ENCODE measurements around the gene GRM4.

The GRM4 gene

DNA sequence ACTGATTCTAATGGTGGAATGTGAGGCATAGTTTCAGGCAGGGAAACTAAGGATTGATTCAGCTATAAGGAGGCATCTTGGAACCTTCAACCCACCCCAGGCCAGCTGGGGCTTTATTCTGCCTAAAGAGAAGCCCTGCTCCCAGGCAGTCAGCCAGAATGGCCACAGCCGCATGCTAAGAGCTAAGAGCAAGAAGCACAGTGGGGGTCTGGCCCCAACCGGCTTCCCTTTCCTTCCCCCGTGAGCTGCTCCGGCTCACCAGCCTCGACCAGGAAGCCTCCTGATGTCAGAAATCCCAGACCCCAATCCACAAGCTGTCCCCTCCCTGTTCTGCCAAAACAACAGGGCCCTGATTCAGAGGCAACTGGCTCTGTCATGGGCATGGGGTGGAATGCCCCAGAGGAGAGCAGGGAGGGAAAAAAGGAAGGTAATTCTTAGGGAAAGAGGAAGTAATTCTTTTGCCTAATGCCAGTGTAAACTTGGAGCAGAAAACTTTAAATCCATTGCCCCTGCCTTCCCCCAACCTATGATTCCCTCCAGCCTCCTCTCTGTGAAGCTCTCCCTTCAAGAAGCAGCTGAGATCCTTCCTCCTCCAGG, 6.9 kb downstream of the GRM4 start:
- H3K9ac ChIP-seq (ENCODE audit: insufficient read length, low read depth) = no peak overlapping the region
- no peaks in the 10 kb centered on the region for H3K9me3 ChIP-seq (ENCODE audit: insufficient read depth, low read length)
- no peak overlapping the region for H3K4me3 ChIP-seq (ENCODE audit: insufficient read length, low read depth)
- H3K27me3 ChIP-seq (ENCODE audit: insufficient read depth, insufficient read length) = peaks cover 9% of the 10 kb centered on the region
- no peak for TF ChIP-seq ZNF274 (IDR thresholded peaks at IDR 0.05; ENCODE audit: low read depth, low read length)
- TF ChIP-seq SUZ12 (IDR thresholded peaks at IDR 0.05; ENCODE audit: extremely low read depth, insufficient read depth, insufficient read length) = no peak
- no peak for TF ChIP-seq YY1 (IDR thresholded peaks at IDR 0.05; ENCODE audit: insufficient read depth, insufficient read length)
- DNase-seq (ENCODE audit: low read depth, low spot score) = no peak
- H3K4me1 ChIP-seq (ENCODE audit: insufficient read depth, insufficient read length) = peaks cover 39% of the 10 kb centered on the region
- no peaks in the 10 kb centered on the region for H3K36me3 ChIP-seq (ENCODE audit: insufficient read depth, insufficient read length, low read length)

GRCh38 chr6:34138191-34138590, 7.7 kb downstream of the GRM4 start:
- H3K4me3 ChIP-seq (ENCODE audit: insufficient read length, low read depth) = no peak overlapping the region
- no peak for TF ChIP-seq ZNF274 (IDR thresholded peaks at IDR 0.05; ENCODE audit: low read depth, low read length)
- no peak for TF ChIP-seq YY1 (IDR thresholded peaks at IDR 0.05; ENCODE audit: insufficient read depth, insufficient read length)
- no peak for TF ChIP-seq SUZ12 (IDR thresholded peaks at IDR 0.05; ENCODE audit: extremely low read depth, insufficient read depth, insufficient read length)
- no peaks in the 10 kb centered on the region for H3K9me3 ChIP-seq (ENCODE audit: insufficient read depth, low read length)
- peaks cover 33% of the 10 kb centered on the region for H3K4me1 ChIP-seq (ENCODE audit: insufficient read depth, insufficient read length)
- peaks cover 2% of the 10 kb centered on the region for H3K27me3 ChIP-seq (ENCODE audit: insufficient read depth, insufficient read length)
- DNase-seq (ENCODE audit: low read depth, low spot score) = no peak
- no peaks in the 10 kb centered on the region for H3K36me3 ChIP-seq (ENCODE audit: insufficient read depth, insufficient read length, low read length)
- peak overlapping the region; percentile 17 for H3K9ac ChIP-seq (ENCODE audit: insufficient read length, low read depth)

GRCh38 chr6:34135541-34135940, 10.3 kb downstream of the GRM4 start:
- no peaks in the 10 kb centered on the region for H3K27me3 ChIP-seq (ENCODE audit: insufficient read depth, insufficient read length)
- no peak for TF ChIP-seq ZNF274 (IDR thresholded peaks at IDR 0.05; ENCODE audit: low read depth, low read length)
- no peak for TF ChIP-seq YY1 (IDR thresholded peaks at IDR 0.05; ENCODE audit: insufficient read depth, insufficient read length)
- no peak for TF ChIP-seq SUZ12 (IDR thresholded peaks at IDR 0.05; ENCODE audit: extremely low read depth, insufficient read depth, insufficient read length)
- H3K9me3 ChIP-seq (ENCODE audit: insufficient read depth, low read length) = no peaks in the 10 kb centered on the region
- H3K36me3 ChIP-seq (ENCODE audit: insufficient read depth, insufficient read length, low read length) = no peaks in the 10 kb centered on the region
- H3K4me3 ChIP-seq (ENCODE audit: insufficient read length, low read depth) = no peak overlapping the region
- peaks cover 37% of the 10 kb centered on the region for H3K4me1 ChIP-seq (ENCODE audit: insufficient read depth, insufficient read length)
- H3K9ac ChIP-seq (ENCODE audit: insufficient read length, low read depth) = no peak overlapping the region
- no peak for DNase-seq (ENCODE audit: low read depth, low spot score)

GRCh38 chr6:34132486-34133185, 13.3 kb downstream of the GRM4 start:
- TF ChIP-seq SUZ12 (IDR thresholded peaks at IDR 0.05; ENCODE audit: extremely low read depth, insufficient read depth, insufficient read length) = no peak
- TF ChIP-seq YY1 (IDR thresholded peaks at IDR 0.05; ENCODE audit: insufficient read depth, insufficient read length) = no peak
- TF ChIP-seq ZNF274 (IDR thresholded peaks at IDR 0.05; ENCODE audit: low read depth, low read length) = no peak
- H3K9ac ChIP-seq (ENCODE audit: insufficient read length, low read depth) = no peak overlapping the region
- no peaks in the 10 kb centered on the region for H3K36me3 ChIP-seq (ENCODE audit: insufficient read depth, insufficient read length, low read length)
- no peaks in the 10 kb centered on the region for H3K9me3 ChIP-seq (ENCODE audit: insufficient read depth, low read length)
- no peak overlapping the region for H3K4me3 ChIP-seq (ENCODE audit: insufficient read length, low read depth)
- peak; percentile 59 for DNase-seq (ENCODE audit: low read depth, low spot score)
- peaks cover 21% of the 10 kb centered on the region for H3K4me1 ChIP-seq (ENCODE audit: insufficient read depth, insufficient read length)
- no peaks in the 10 kb centered on the region for H3K27me3 ChIP-seq (ENCODE audit: insufficient read depth, insufficient read length)

DNA sequence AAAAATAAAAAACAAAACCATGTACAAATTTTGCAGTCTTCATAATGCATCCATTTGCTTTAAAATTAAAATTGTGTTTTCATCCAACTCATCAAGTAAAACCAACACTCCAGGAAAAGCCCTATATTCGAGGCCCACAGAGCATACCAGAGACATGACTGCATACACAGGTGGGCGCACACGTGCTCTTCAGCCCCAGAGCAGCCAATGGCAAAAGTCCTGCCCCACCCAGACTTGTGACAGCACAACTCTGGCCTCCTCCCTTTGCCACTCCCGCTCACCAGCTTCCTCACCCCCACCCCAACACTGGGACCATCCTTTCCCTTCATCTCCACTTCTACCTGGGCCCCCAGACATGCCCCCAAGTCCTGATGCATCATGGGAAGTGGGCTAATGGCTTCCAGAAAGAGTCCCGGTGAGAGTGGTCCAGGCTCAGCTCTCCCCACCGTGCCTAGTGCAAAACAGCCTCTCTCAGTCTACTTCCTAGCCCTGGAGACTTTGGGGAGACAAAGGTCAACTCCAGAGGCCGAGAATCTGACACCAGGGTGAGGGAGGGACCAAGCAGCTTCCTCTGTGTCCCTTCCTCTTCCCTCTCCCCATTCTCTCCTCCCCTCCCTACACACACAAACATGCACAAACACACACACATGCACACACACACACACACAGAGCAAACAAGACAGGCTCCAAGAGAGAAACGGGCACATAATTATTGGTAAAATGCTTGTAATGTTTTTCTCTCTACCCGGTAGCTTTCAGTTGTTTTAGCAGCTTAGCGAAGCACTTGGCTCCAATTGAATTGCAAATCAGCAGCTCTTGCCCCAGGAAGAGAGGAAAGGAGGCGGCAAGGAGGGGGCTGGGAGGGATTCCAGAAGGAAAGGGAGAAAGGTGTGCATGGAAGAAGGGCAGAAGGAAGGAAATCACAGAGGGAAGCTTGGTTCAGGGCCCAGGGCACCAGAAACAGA, 14.3 kb downstream of the GRM4 start:
- no peaks in the 10 kb centered on the region for H3K9me3 ChIP-seq (ENCODE audit: insufficient read depth, low read length)
- DNase-seq (ENCODE audit: low read depth, low spot score) = peak; percentile 48
- no peaks in the 10 kb centered on the region for H3K36me3 ChIP-seq (ENCODE audit: insufficient read depth, insufficient read length, low read length)
- H3K4me1 ChIP-seq (ENCODE audit: insufficient read depth, insufficient read length) = peaks cover 16% of the 10 kb centered on the region
- H3K27me3 ChIP-seq (ENCODE audit: insufficient read depth, insufficient read length) = no peaks in the 10 kb centered on the region
- TF ChIP-seq YY1 (IDR thresholded peaks at IDR 0.05; ENCODE audit: insufficient read depth, insufficient read length) (no peak), ZNF274 (IDR thresholded peaks at IDR 0.05; ENCODE audit: low read depth, low read length) (no peak), SUZ12 (IDR thresholded peaks at IDR 0.05; ENCODE audit: extremely low read depth, insufficient read depth, insufficient read length) (no peak)
- peak overlapping the region; percentile 11 for H3K4me3 ChIP-seq (ENCODE audit: insufficient read length, low read depth)
- H3K9ac ChIP-seq (ENCODE audit: insufficient read length, low read depth) = peak overlapping the region; percentile 52

- no peaks in the 10 kb centered on the region for H3K27me3 ChIP-seq (ENCODE audit: insufficient read depth, insufficient read length)
- H3K36me3 ChIP-seq (ENCODE audit: insufficient read depth, insufficient read length, low read length) = no peaks in the 10 kb centered on the region
- TF ChIP-seq YY1 (IDR thresholded peaks at IDR 0.05; ENCODE audit: insufficient read depth, insufficient read length) = no peak
- TF ChIP-seq ZNF274 (IDR thresholded peaks at IDR 0.05; ENCODE audit: low read depth, low read length) = no peak
- no peak for TF ChIP-seq SUZ12 (IDR thresholded peaks at IDR 0.05; ENCODE audit: extremely low read depth, insufficient read depth, insufficient read length)
- no peak for DNase-seq (ENCODE audit: low read depth, low spot score)
- no peaks in the 10 kb centered on the region for H3K9me3 ChIP-seq (ENCODE audit: insufficient read depth, low read length)
- H3K4me1 ChIP-seq (ENCODE audit: insufficient read depth, insufficient read length) = peaks cover 16% of the 10 kb centered on the region
- H3K4me3 ChIP-seq (ENCODE audit: insufficient read length, low read depth) = no peak overlapping the region
- no peak overlapping the region for H3K9ac ChIP-seq (ENCODE audit: insufficient read length, low read depth)
Measured at GRCh38 chr6:34130862-34131261, 15.0 kb downstream of the GRM4 start.
